IPS DF 19.7 (cell line): ENCODE results near the gene GARRE1.
"Not testable (repeated sequence)": the region's sequence is repeated elsewhere in the genome, so short reads cannot be mapped to it uniquely, and the experiment has no call there.

Experiments
- DNase-seq: peaks from one replicate; pipeline ENCODE4 v3.0.0-alpha.2; 2013; ENCODE audit warnings: low read depth, low spot score

The GARRE1 gene

GRCh38 chr19:34230820-34231219 is 23.5 kb upstream of the GARRE1 start:
- DNase-seq: no peak

- no peak for DNase-seq
These were observed 22.9 kb upstream of the GARRE1 start for GRCh38 chr19:34231439-34231838.

- DNase-seq: no peak
These were observed 21.5 kb upstream of the GARRE1 start for GRCh38 chr19:34232566-34233481.

- DNase-seq: no peak
These were observed 18.9 kb upstream of the GARRE1 start for GRCh38 chr19:34235425-34235940.

- DNase-seq: no peak
These were observed 18.0 kb upstream of the GARRE1 start for GRCh38 chr19:34236035-34236987.

GRCh38 chr19:34237283-34237682 is 17.1 kb upstream of the GARRE1 start:
- no peak for DNase-seq

- no peak for DNase-seq
These were observed 16.4 kb upstream of the GARRE1 start for GRCh38 chr19:34237939-34238338.

- DNase-seq: no peak
These were observed 12.6 kb upstream of the GARRE1 start for GRCh38 chr19:34241513-34242337.

GRCh38 chr19:34243138-34243875 is 11.0 kb upstream of the GARRE1 start:
- DNase-seq: not testable (repeated sequence)

- no peak for DNase-seq
These were observed 10.3 kb upstream of the GARRE1 start for GRCh38 chr19:34243876-34244578.

GRCh38 chr19:34244611-34245299 is 9.6 kb upstream of the GARRE1 start:
- DNase-seq: no peak

- DNase-seq: no peak
These were observed 8.0 kb upstream of the GARRE1 start for GRCh38 chr19:34246340-34246739.

GRCh38 chr19:34248941-34249340 is 5.4 kb upstream of the GARRE1 start:
- no peak for DNase-seq

GRCh38 chr19:34253167-34253566 is 1.2 kb upstream of the GARRE1 start:
- not testable (repeated sequence) for DNase-seq

GRCh38 chr19:34253681-34254045 is 691 bp upstream of the GARRE1 start:
- DNase-seq: not testable (repeated sequence)

GRCh38 chr19:34254698-34255432 is 511 bp downstream of the GARRE1 start:
- DNase-seq: no peak

- DNase-seq: no peak
These were observed 1.2 kb downstream of the GARRE1 start for GRCh38 chr19:34255546-34255945.

- DNase-seq: no peak
These were observed 2.6 kb downstream of the GARRE1 start for GRCh38 chr19:34256835-34257558.
